Fibroblast of mammary gland (primary cell): Measurements from ENCODE around the gene COX5A.

ENCODE experiments used
- DNase-seq: peaks from one replicate; pipeline ENCODE4 v3.0.0-alpha.2; 2010; ENCODE audit warnings: low read depth
- H3K4me3 ChIP-seq: 2 replicates; pipeline ENCODE4 v1.5.1; 2011; ENCODE audit warnings: low read depth, mild to moderate bottlenecking, low read length, moderate library complexity; ENCODE audit not compliant: control insufficient read depth
- TF ChIP-seq, protein P1 (sequence below): conservative IDR thresholded peaks from 2 replicates; pipeline ENCODE4 v1.5.1; 2011; ENCODE audit warnings: low read depth, low read length, inconsistent platforms; ENCODE audit not compliant: control insufficient read depth, insufficient read depth

Gene COX5A

GRCh38 chr15:74956648-74957475 is 19.0 kb upstream of the COX5A start, which contains the start of gene RPP25:
Gene RPP25 (minus strand): TSS chr15:74956772. CDS start chr15:74956583, 189 bp downstream.
- peak within 1 kb of the TSS; percentile 53 for H3K4me3 ChIP-seq
- TF ChIP-seq, protein P1, sequence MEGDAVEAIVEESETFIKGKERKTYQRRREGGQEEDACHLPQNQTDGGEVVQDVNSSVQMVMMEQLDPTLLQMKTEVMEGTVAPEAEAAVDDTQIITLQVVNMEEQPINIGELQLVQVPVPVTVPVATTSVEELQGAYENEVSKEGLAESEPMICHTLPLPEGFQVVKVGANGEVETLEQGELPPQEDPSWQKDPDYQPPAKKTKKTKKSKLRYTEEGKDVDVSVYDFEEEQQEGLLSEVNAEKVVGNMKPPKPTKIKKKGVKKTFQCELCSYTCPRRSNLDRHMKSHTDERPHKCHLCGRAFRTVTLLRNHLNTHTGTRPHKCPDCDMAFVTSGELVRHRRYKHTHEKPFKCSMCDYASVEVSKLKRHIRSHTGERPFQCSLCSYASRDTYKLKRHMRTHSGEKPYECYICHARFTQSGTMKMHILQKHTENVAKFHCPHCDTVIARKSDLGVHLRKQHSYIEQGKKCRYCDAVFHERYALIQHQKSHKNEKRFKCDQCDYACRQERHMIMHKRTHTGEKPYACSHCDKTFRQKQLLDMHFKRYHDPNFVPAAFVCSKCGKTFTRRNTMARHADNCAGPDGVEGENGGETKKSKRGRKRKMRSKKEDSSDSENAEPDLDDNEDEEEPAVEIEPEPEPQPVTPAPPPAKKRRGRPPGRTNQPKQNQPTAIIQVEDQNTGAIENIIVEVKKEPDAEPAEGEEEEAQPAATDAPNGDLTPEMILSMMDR: no peak
- DNase-seq: peak; percentile 81

- DNase-seq: peak; percentile 64
- TF ChIP-seq, protein P1: no peak
- H3K4me3 ChIP-seq: peak overlapping the region; percentile 43
Measured at GRCh38 chr15:74955796-74956647, 18.1 kb upstream of the COX5A start.

GRCh38 chr15:74955017-74955416 is 17.1 kb upstream of the COX5A start:
- peak overlapping the region; percentile 43 for H3K4me3 ChIP-seq
- DNase-seq: no peak
- TF ChIP-seq, protein P1: no peak

DNA sequence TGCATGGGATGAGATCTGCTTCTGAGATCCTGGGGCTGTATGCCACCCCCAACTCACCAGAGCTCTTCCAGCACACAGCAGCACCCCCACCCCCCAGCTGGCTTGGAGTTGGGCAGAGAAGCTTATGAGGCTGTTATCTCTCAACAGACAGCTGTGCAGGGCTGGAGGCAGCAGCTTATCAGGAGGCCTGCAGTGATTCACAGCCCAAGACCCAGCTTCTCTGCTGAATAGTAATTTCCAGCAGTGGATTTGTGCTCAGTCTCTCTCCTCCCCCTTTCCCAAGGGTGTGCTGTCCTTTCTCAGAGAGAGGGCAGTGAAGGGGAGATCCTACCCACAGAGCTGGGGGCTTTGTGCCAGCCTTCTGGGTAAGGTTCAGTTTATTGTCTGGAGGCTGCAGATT is 16.6 kb upstream of the COX5A start:
- DNase-seq: peak; percentile 25
- TF ChIP-seq, protein P1: no peak
- H3K4me3 ChIP-seq: peak overlapping the region; percentile 6

DNA sequence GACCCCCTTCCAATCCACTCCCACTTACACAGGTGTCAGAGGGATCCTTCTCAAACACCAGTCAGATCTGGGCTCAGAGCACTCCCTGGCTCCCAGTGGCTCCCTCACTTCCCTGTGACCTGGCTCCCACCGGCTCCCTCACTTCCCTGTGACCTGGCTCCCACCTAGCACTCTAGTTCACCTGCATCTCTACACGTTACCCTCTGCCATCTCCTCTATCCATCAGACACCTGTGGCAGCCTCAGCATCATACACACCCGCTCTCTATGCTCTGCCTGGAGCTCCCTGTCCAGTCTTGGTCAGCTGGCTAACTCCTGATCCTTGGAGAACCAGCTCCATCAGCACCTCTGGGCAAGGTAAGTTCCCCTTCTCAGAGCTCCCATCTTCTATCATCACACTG is 13.1 kb upstream of the COX5A start:
- TF ChIP-seq, protein P1: no peak
- H3K4me3 ChIP-seq: no peak overlapping the region
- no peak for DNase-seq

- no peak overlapping the region for H3K4me3 ChIP-seq
- DNase-seq: peak; percentile 70
- TF ChIP-seq, protein P1: peak; percentile 100
Measured at GRCh38 chr15:74950078-74950908, 12.4 kb upstream of the COX5A start.
